Endothelial cell of umbilical vein (primary cell): ENCODE results near the gene SGSM1. TPM values are rescaled to one million over a fixed set of nuclear protein-coding genes. Genes with fewer than 3 reads are reported as not detected.

Source experiments
- BruUV-seq: library from RNA; stranded (reverse); fragments of 400-500 nt; replicated peaks from 2 replicates; lab custom pipeline; 2021; lab: Mats Ljungman, UMichigan
- CTCF ChIA-PET: fragments of 300-600, 350-600 bp; sonication (Branson Sonifier 250); formaldehyde crosslinking; loops from one replicate; lab custom pipeline; 2021; ENCODE audit warnings: antibody characterized with exemption, inconsistent platforms; lab: Charles Lee
- POLR2A ChIA-PET: fragments of 300-600, 350-600 bp; sonication (Branson Sonifier 250); formaldehyde crosslinking; loops from one replicate; lab custom pipeline; 2021; ENCODE audit warnings: antibody characterized with exemption, inconsistent platforms; lab: Charles Lee
- DNase-seq: peaks from one replicate; pipeline ENCODE4 v3.0.0-alpha.2; 2011; ENCODE audit warnings: low read depth, low spot score
- FAIRE-seq: peaks from 2 replicates; lab custom pipeline; 2011; peaks lifted over from hg19 to GRCh38; lab: Jason Lieb, UNC
- H2AFZ ChIP-seq: 2 replicates; pipeline ENCODE4 v1.6.0; 2012; ENCODE audit warnings: low read depth, low read length, control low read depth, inconsistent platforms
- H3K27ac ChIP-seq: 2 replicates; pipeline ENCODE4 v1.5.1; 2011; ENCODE audit warnings: low read depth, mild to moderate bottlenecking, control low read depth, low read length, moderate library complexity; ENCODE audit not compliant: insufficient read depth
- H3K27me3 ChIP-seq, 2 experiments: 2 replicates each; pipeline versions ENCODE4 v1.6.0 to v1.6.1; 2011; ENCODE audit warnings: low read length in 2 of 2, mixed read lengths in 1 of 2; ENCODE audit not compliant: control insufficient read depth in 2 of 2, insufficient read depth in 2 of 2
- H3K36me3 ChIP-seq, 2 experiments: 2 replicates in 1 of 2; 3 replicates in 1 of 2; pipeline ENCODE4 v1.5.1; 2011; ENCODE audit warnings: low read length in 2 of 2, mild to moderate bottlenecking in 1 of 2, moderate library complexity in 1 of 2; ENCODE audit not compliant: control insufficient read depth in 2 of 2, insufficient read depth in 2 of 2; ENCODE audit errors: extremely low read depth in 1 of 2
- H3K4me1 ChIP-seq: 3 replicates; pipeline ENCODE4 v1.5.1; 2011; ENCODE audit warnings: mild to moderate bottlenecking, low read length; ENCODE audit not compliant: control insufficient read depth, insufficient read depth; ENCODE audit errors: extremely low read depth
- H3K4me2 ChIP-seq: 2 replicates; pipeline ENCODE4 v1.6.1; 2011; ENCODE audit warnings: low read length, control low read depth, mixed read lengths; ENCODE audit not compliant: insufficient read depth
- H3K4me3 ChIP-seq, 3 experiments: fragments of 200-600 bp in 1 of 3; sonication (generic), shearing (Covaris generic) in 1 of 3; replicated peaks in 1 of 3; 2 replicates each; pipeline ENCODE4 v1.5.1; 2011 to 2016; ENCODE audit warnings: control low read depth in 3 of 3, low read length in 3 of 3, mild to moderate bottlenecking in 2 of 3, inconsistent platforms in 1 of 3, low read depth in 1 of 3, moderate library complexity in 1 of 3; ENCODE audit not compliant: insufficient read depth in 1 of 3
- H3K79me2 ChIP-seq: 2 replicates; pipeline ENCODE4 v1.6.0; 2012; ENCODE audit warnings: low read length, inconsistent platforms; ENCODE audit not compliant: control insufficient read depth, insufficient read depth
- H3K9ac ChIP-seq: replicated peaks from 2 replicates; pipeline ENCODE3; 2011; ENCODE audit warnings: low read length, control low read depth; ENCODE audit not compliant: insufficient read depth; ENCODE audit errors: extremely low read depth
- H3K9me1 ChIP-seq: replicated peaks from 3 replicates; pipeline ENCODE4 v1.6.0; 2011; ENCODE audit warnings: mild to moderate bottlenecking, low read length; ENCODE audit not compliant: control insufficient read depth, insufficient read depth; ENCODE audit errors: extremely low read depth
- H3K9me3 ChIP-seq: replicated peaks from 2 replicates; pipeline ENCODE4 v1.5.1; 2012; ENCODE audit warnings: low read length, inconsistent platforms; ENCODE audit not compliant: control insufficient read depth, insufficient read depth
- H4K20me1 ChIP-seq: replicated peaks from 2 replicates; pipeline ENCODE3; 2011; ENCODE audit warnings: mild to moderate bottlenecking, low read length; ENCODE audit not compliant: control insufficient read depth, insufficient read depth; ENCODE audit errors: extremely low read depth
- CTCF ChIP-seq, 2 donors: IDR thresholded peaks; 1 replicate in 1 of 2; 2 replicates in 1 of 2; pipeline ENCODE4 v1.5.1; 2011; ENCODE audit warnings: low read length in 2 of 2, mild to moderate bottlenecking in 2 of 2, moderate library complexity in 2 of 2, control low read depth in 1 of 2, inconsistent platforms in 1 of 2, low read depth in 1 of 2; ENCODE audit not compliant: insufficient read depth in 1 of 2; ENCODE audit errors: extremely low read depth in 1 of 2
- EZH2 ChIP-seq: IDR thresholded peaks from 2 replicates; pipeline ENCODE4 v1.6.1; 2012; ENCODE audit warnings: borderline replicate concordance, low read depth, mild to moderate bottlenecking, moderate library complexity, low read length, inconsistent platforms; ENCODE audit not compliant: severe bottlenecking
- FOS ChIP-seq: IDR thresholded peaks from 2 replicates; pipeline ENCODE4 v1.6.1; 2011; ENCODE audit warnings: mild to moderate bottlenecking, low read length, moderate library complexity, borderline replicate concordance; ENCODE audit not compliant: insufficient read depth
- GATA2 ChIP-seq: IDR thresholded peaks from 2 replicates; pipeline ENCODE4 v1.7.0; 2011; ENCODE audit warnings: low read depth, mild to moderate bottlenecking, moderate library complexity, mixed read lengths, low read length; ENCODE audit not compliant: insufficient read length, insufficient read depth
- JUN ChIP-seq: IDR thresholded peaks from 2 replicates; pipeline ENCODE4 v1.6.1; 2011; ENCODE audit warnings: borderline replicate concordance, low read depth; ENCODE audit not compliant: insufficient read length, insufficient read depth
- MAX ChIP-seq: IDR thresholded peaks from 2 replicates; pipeline ENCODE4 v1.6.1; 2011; ENCODE audit not compliant: insufficient read depth, insufficient read length
- MYC ChIP-seq: IDR thresholded peaks from one replicate; pipeline ENCODE4 v1.6.1; 2011; ENCODE audit warnings: mild to moderate bottlenecking, low read depth, low read length
- POLR2A ChIP-seq: IDR thresholded peaks from 2 replicates; pipeline ENCODE4 v1.6.1; 2012; ENCODE audit warnings: low read depth, mild to moderate bottlenecking, control low read depth, low read length
- POLR2AphosphoS5 ChIP-seq: IDR thresholded peaks from 2 replicates; pipeline ENCODE4 v1.6.1; 2012; ENCODE audit warnings: low read depth, mild to moderate bottlenecking, control low read depth, low read length, moderate library complexity; ENCODE audit not compliant: insufficient read depth
- dilution Hi-C: fragments of 300-500 bp; cut with MboI; formaldehyde crosslinking; loops from one replicate; pipeline ENCODE4 v1.15.0; 2019; ENCODE audit warnings: low sequenced_read_pairs; ENCODE audit not compliant: extremely low pct_ligation_motif_present
- intact Hi-C: fragments of 100-400 bp; cut with micrococcal nuclease; formaldehyde crosslinking; loops from one replicate; pipeline ENCODE4 v1.10.0; 2022
- polyA plus RNA-seq, 4 experiments: library from polyadenylated mRNA; depleted of rRNA in 3 of 4; stranded (reverse) in 3 of 4; unstranded in 1 of 4; fragments of >200 nt; gene quantifications; 2 replicates each; pipeline versions ENCODE4 v1.2.1 to v1.2.3, GENCODE V29; 2011 to 2012; ENCODE audit warnings: missing spikeins in 1 of 4
- total RNA-seq: library from RNA; stranded (reverse); gene quantifications from 2 replicates; pipeline ENCODE4 v1.2.3, GENCODE V29; 2021

The SGSM1 gene
- total and polyA plus RNA-seq, 2 donors (not counting 3 experiments of a cell fraction or from before 2014, with no cell fraction given): 0.10 to 1.1 TPM

DNA sequence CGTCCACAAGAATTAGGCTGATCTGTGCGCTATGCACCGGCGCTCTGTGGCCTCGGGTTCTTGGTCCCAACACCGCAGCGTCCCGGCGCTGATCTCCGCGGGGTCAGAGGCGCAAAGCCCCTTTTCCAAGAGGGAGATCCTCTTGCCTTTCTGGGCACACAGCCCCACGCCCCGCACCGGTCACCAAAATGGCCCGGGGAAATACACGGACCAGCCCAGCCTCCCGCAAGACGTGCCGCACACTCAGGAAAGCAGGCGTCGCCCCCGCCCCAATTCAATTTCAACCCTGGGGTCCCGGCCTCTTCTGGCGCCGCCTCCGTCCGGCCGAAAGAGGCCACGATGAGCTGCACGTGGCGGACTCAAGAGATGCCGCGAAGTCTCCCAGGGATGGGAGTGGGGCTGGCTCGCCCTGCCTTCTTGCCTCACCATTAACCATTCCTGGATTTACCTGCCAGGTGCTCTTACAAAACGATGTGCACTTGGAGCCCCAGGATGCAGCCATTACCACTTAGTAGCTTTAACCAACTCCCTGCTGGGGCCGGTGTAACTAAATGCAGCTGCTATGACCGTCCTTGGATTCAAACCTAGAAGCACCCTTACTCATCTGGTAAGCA, 42.0 kb upstream of the SGSM1 start:
- DNase-seq (no peak), FAIRE-seq (no peak)
- ChIA-PET CTCF (interaction anchor here (1.0 to 2.9 kb wide), 4 partner anchors 8 to 134 kb away, joined by 3 to 14 read pairs (median 5); no protein-coding TSS in a partner anchor), POLR2A (no interaction called here)
- Histone ChIP-seq H3K4me1 (peaks cover 25% of the 10 kb centered on the region), H3K36me3 (no peaks in the 10 kb centered on the region), H3K27ac (no peak overlapping the region), H3K9me3 (no peaks in the 10 kb centered on the region), H3K27me3 (peaks cover 0 to 3% of the 10 kb centered on the region in 2 experiments), H4K20me1 (no peaks in the 10 kb centered on the region), H3K79me2 (no peaks in the 10 kb centered on the region), H3K4me3 (no peak overlapping the region), H3K4me2 (no peak overlapping the region), H3K9ac (no peak overlapping the region), H2AFZ (no peak overlapping the region), H3K9me1 (no peaks in the 10 kb centered on the region)
- dilution Hi-C loops (no loop called here), intact Hi-C loops (no loop called here)
- no TSS peak for BruUV-seq
- TF ChIP-seq EZH2 (no peak), POLR2AphosphoS5 (no peak), JUN (no peak), POLR2A (no peak), MYC (no peak), MAX (no peak), FOS (no peak), GATA2 (no peak), CTCF (IDR thresholded peaks at IDR 0.05; ENCODE audit: extremely low read depth in 1 of 2, insufficient read depth in 1 of 2, low read depth in 1 of 2, low read length in 2 of 2) (no peak)
